Stimulated activated CD4-positive, alpha-beta T cell treated with anti-CD3 and anti-CD28 coated beads, TNF-alpha, amount 100 ng/mL, for 4 hours (primary cell): Measurements from ENCODE around the gene ANKRD52.
A peak's percentile ranks its signal among the peaks of the same experiment; 100 is the strongest.
"Not testable (repeated sequence)": the region's sequence is repeated elsewhere in the genome, so short reads cannot be mapped to it uniquely, and the experiment has no call there.

Source experiments
- DNase-seq, 3 experiments: peaks; one replicate each; pipeline ENCODE4 v3.0.0-alpha.2; 2020; ENCODE audit warnings: low read depth in 3 of 3

ANKRD52 gene

DNA sequence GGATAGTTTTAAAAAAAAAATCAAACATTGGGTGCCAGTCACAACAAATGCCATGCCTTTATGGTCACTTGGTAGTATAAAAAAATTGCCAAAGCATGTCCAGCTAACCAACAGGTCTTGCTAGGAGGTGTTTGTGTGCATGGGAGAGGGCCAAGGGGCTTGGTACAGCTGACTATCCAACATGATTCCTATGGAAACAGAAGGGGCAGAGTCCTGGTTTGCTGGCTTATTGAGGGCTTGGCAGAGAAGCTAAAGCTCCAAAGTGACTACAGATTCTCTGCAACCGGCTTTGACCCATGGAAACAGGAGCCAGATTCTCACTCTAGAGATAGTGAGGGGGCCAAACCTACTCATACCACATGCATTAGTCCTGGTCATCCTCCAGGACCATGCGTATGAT is 14.3 kb upstream of the ANKRD52 start:
- DNase-seq: not testable (repeated sequence)

- DNase-seq: no peak
These were observed 12.8 kb upstream of the ANKRD52 start for GRCh38 chr12:56271031-56271430.

GRCh38 chr12:56267443-56268071 is 9.4 kb upstream of the ANKRD52 start:
- no peak for DNase-seq

DNA sequence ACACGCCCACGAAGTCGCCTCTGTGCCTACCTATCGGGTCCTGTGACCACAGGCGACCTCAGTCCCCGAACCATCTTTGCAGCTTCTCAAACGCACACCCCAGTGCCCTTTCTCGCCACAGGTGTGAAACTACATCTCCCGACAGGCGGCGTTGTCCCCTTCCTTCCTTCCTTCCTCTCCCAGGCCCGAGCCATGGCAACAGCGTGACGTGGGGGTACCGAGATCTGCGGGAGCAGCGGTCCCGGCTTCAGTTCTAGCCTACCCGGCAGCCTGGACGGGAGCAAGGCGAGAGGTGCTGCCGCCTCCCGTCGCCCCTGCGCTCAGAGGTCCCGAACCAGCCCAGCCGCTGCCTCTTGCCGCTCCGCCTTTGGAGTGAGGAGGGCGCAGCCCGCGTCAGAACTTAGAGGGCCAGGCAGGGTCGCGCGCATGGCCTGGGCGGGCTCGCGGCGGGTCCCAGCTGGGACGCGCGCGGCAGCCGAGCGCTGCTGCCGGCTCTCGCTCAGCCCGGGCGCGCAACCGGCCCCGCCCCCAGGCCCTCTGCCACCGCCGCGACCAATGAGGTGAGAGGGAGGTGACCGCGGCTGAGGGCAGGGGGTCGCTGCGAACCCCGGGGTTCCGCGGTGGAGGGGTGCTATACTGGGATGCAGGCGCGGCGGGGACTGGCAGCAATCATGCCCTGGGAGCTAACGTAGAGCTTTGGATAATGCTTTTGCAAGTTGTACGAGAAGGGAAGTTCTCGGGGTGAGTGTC is 8.7 kb upstream of the ANKRD52 start, which contains the start of gene COQ10A:
Gene COQ10A, plus strand, starts transcription at position 250 of the 750 bp plus-strand sequence. Its CDS starts 177 bp downstream, at position 427.
- peak; percentile 70 to 80 (median 78) for DNase-seq

- DNase-seq: not testable (repeated sequence)
These were observed 8.0 kb upstream of the ANKRD52 start for GRCh38 chr12:56266068-56266692.

DNA sequence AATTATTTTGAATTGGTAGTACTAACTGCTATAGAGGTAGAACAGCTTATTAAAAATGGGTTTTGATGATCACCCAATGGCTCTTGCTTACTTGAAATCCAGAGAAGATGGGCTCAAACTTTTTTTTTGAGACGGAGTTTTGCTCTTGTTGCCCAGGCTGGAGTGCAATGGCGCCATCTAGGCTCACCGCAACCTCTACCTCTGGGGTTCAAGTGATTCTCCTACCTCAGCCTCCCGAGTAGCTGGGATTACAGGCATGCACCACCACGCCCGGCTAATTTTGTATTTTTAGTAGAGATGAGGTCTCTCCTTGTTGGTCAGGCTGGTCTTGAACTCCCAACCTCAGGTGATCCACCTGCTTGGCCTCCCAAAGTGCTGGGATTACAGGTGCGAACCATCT is 4.8 kb upstream of the ANKRD52 start:
- DNase-seq: not testable (repeated sequence)

- no peak for DNase-seq
These were observed 3.5 kb upstream of the ANKRD52 start for GRCh38 chr12:56261503-56262232.

GRCh38 chr12:56260921-56261320 is 2.7 kb upstream of the ANKRD52 start:
- DNase-seq: no peak

GRCh38 chr12:56260380-56260779 is 2.2 kb upstream of the ANKRD52 start:
- DNase-seq: no peak

DNA sequence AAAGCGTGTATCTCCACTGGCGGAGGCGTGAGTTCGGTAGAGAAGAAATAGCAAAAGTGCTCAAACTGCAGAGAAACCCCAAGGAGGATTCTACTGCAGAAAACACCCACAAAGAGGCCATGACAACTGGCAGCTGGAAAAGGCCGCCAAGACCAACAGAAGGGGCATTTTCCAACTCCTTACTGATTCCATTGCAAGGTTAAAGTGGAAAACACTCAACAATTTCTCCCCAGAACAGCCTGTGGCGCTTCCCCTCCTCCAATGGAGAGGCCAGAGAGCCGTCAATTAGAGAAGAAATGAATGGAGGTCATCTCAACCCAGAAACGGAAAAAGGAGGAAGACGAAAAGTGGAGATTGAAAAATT is 618 bp upstream of the ANKRD52 start:
- no peak for DNase-seq

GRCh38 chr12:56257491-56258067 is 605 bp downstream of the ANKRD52 start:
- DNase-seq: no peak

- no peak for DNase-seq
These were observed 1.1 kb downstream of the ANKRD52 start for GRCh38 chr12:56257071-56257470.

DNA sequence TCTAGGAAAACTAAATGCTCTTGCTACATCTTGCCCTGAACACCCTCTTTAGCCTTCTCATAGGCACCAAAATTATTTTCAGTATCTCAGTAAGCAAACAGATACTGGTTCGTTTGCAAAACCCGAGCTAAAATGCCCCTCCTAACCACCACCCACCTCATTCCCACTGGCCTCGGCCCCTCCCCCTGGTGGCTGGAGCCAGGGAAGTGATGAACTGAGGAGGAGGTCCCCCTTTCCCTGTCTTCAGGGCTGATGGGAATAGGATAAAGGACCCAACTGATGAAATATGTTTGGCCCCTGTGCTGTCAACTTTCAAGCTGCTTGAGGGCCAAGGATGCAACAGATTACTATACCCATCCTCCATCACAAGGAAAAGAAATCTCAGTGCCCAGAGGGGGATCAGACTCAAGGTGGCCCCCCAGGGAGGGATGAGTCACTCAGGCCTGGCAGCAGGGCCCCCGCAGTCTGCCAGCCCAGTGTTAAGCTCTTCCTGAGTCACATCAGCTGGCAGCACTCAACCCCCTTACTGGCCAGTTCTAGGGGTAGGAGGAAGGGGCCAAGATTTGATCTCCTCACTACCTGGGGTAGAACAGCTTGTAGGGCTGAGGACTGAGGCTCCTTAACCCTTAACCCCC is 1.7 kb downstream of the ANKRD52 start:
- no peak for DNase-seq

GRCh38 chr12:56255671-56256070 is 2.5 kb downstream of the ANKRD52 start:
- no peak for DNase-seq

- no peak for DNase-seq
These were observed 5.1 kb downstream of the ANKRD52 start for GRCh38 chr12:56253091-56253490.

- no peak for DNase-seq
These were observed 5.5 kb downstream of the ANKRD52 start for GRCh38 chr12:56252649-56253048.

DNA sequence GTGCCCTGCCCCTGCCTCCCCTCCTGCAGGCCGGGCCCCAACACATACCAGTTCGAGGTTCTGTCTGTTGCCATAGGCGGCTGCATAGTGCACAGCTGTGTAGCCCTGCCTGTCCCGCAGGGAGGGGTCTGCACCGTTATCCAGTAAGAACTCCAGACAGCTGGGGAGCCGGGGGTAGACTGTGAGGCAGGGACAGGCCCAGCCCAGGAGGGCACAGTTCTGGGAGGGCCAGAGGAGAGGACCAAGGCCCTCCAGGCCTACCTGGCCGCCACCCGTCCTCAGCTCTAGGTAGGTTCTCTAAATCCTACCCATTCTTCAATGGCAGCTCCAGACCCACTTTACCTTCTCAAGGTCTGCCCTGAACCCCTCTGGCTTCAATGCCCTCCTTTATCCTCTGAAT is 9.5 kb downstream of the ANKRD52 start:
- no peak for DNase-seq

GRCh38 chr12:56247923-56248322 is 10.3 kb downstream of the ANKRD52 start:
- DNase-seq: no peak

- DNase-seq: no peak
These were observed 13.7 kb downstream of the ANKRD52 start for GRCh38 chr12:56244494-56244893.

- no peak for DNase-seq
These were observed 14.4 kb downstream of the ANKRD52 start for GRCh38 chr12:56243731-56244181.

DNA sequence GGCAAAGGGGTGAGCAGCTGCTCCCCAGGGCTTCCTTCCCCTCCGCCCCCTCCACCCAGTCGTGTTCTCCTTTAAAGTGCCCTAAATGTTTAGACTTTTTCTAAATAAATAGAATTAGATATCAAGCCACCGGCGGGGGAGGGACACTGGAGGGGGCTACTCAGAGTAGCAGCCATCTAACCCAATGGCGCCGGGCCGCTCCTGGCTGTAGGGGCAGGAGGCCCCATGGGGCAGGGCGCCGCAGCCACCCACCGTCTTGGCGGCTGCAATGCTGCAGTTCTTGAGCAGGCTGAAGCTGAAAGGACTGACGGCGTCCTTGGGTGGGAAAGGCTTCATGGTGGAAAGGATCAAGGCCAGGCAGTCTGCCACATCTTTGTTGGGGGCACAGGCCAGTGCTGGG is 15.2 kb downstream of the ANKRD52 start:
- no peak for DNase-seq
